Astrocyte (in vitro differentiated cells and primary cell): ENCODE data around the gene SARDH. TPM values are rescaled to one million over a fixed set of nuclear protein-coding genes. Genes with fewer than 3 reads are reported as not detected.

Experiments
- DNase-seq: peaks from one replicate; pipeline ENCODE4 v3.0.0-alpha.2; 2010; ENCODE audit warnings: low read depth
- FAIRE-seq: peaks from 2 replicates; lab custom pipeline; 2011; peaks lifted over from hg19 to GRCh38; lab: Jason Lieb, UNC
- H2AFZ ChIP-seq: 2 replicates; pipeline ENCODE4 v1.6.0; 2012; ENCODE audit warnings: low read depth, low read length, inconsistent platforms
- H3K27ac ChIP-seq: 2 replicates; pipeline ENCODE4 v1.5.1; 2011; ENCODE audit warnings: low read depth, low read length, inconsistent platforms
- H3K27me3 ChIP-seq: 2 replicates; pipeline ENCODE4 v1.6.0; 2011; ENCODE audit warnings: low read length, inconsistent platforms; ENCODE audit not compliant: insufficient read depth
- H3K36me3 ChIP-seq: 2 replicates; pipeline ENCODE4 v1.5.1; 2011; ENCODE audit warnings: low read length, inconsistent platforms; ENCODE audit not compliant: insufficient read depth
- H3K4me1 ChIP-seq: 2 replicates; pipeline ENCODE4 v1.5.1; 2011; ENCODE audit warnings: low read length, inconsistent platforms; ENCODE audit not compliant: insufficient read depth
- H3K4me2 ChIP-seq: 2 replicates; pipeline ENCODE4 v1.6.0; 2012; ENCODE audit warnings: low read length, inconsistent platforms
- H3K4me3 ChIP-seq: 2 replicates; pipeline ENCODE4 v1.5.1; 2011; ENCODE audit warnings: low read depth, mild to moderate bottlenecking, low read length, inconsistent platforms; ENCODE audit not compliant: insufficient read depth
- H3K79me2 ChIP-seq: 2 replicates; pipeline ENCODE4 v1.6.0; 2012; ENCODE audit warnings: mild to moderate bottlenecking, low read length, inconsistent platforms; ENCODE audit not compliant: insufficient read depth
- H3K9ac ChIP-seq: 2 replicates; pipeline ENCODE4 v1.6.0; 2012; ENCODE audit warnings: mild to moderate bottlenecking, low read length, inconsistent platforms
- H3K9me3 ChIP-seq: 2 replicates; pipeline ENCODE4 v1.5.1; 2012; ENCODE audit warnings: low read depth, mild to moderate bottlenecking, low read length, inconsistent platforms; ENCODE audit not compliant: insufficient read depth
- H4K20me1 ChIP-seq: 2 replicates; pipeline ENCODE4 v1.6.0; 2012; ENCODE audit warnings: low read length, inconsistent platforms; ENCODE audit not compliant: insufficient read depth
- H3K27ac Mint-ChIP-seq: one replicate; pipeline ENCODE4 v1.8.0; 2021; ENCODE audit warnings: mild to moderate bottlenecking, mixed read lengths; ENCODE audit not compliant: unreplicated experiment
- H3K27me3 Mint-ChIP-seq: one replicate; pipeline ENCODE4 v1.8.0; 2021; ENCODE audit warnings: low read depth, mixed read lengths; ENCODE audit not compliant: unreplicated experiment
- H3K36me3 Mint-ChIP-seq: one replicate; pipeline ENCODE4 v1.8.0; 2021; ENCODE audit warnings: low read depth, mixed read lengths; ENCODE audit not compliant: unreplicated experiment
- H3K4me1 Mint-ChIP-seq: one replicate; pipeline ENCODE4 v1.8.0; 2021; ENCODE audit warnings: low read depth, mixed read lengths; ENCODE audit not compliant: unreplicated experiment
- H3K4me3 Mint-ChIP-seq: one replicate; pipeline ENCODE4 v1.8.0; 2021; ENCODE audit warnings: mild to moderate bottlenecking, moderate library complexity, mixed read lengths; ENCODE audit not compliant: unreplicated experiment
- H3K9me3 Mint-ChIP-seq: one replicate; pipeline ENCODE4 v1.8.0; 2021; ENCODE audit warnings: mild to moderate bottlenecking, mixed read lengths; ENCODE audit not compliant: unreplicated experiment
- CTCF ChIP-seq: IDR thresholded peaks from 2 replicates; pipeline ENCODE4 v1.5.1; 2011; ENCODE audit warnings: low read depth, mild to moderate bottlenecking, inconsistent platforms, low read length, moderate library complexity; ENCODE audit not compliant: insufficient read depth
- EZH2 ChIP-seq: IDR thresholded peaks from 2 replicates; pipeline ENCODE4 v1.6.1; 2012; ENCODE audit warnings: mild to moderate bottlenecking, low read length, inconsistent platforms; ENCODE audit not compliant: insufficient read depth
- total RNA-seq: library from RNA; stranded (reverse); gene quantifications from 2 replicates; pipeline ENCODE4 v1.2.1, GENCODE V29; 2021

SARDH gene
- total RNA-seq, 1 donor from 2014 or later, result 2.8 TPM

GRCh38 chr9:133759146-133759900 lies 21.2 kb upstream of the SARDH start:
- H3K27ac Mint-ChIP-seq, result no peak overlapping the region

GRCh38 chr9:133758228-133758627 lies 20.1 kb upstream of the SARDH start:
- H3K36me3 Mint-ChIP-seq, result peaks cover 22% of the 10 kb centered on the region
- no peaks in the 10 kb centered on the region for H3K4me1 ChIP-seq
- no peaks in the 10 kb centered on the region for H3K79me2 ChIP-seq
- no peak overlapping the region for H3K27ac ChIP-seq
- H3K4me1 Mint-ChIP-seq, result peaks cover 4% of the 10 kb centered on the region
- H3K27me3 Mint-ChIP-seq, result no peaks in the 10 kb centered on the region
- no peaks in the 10 kb centered on the region for H3K9me3 ChIP-seq
- DNase-seq (no peak), FAIRE-seq (no peak)
- H3K36me3 ChIP-seq, result no peaks in the 10 kb centered on the region
- no peak overlapping the region for H3K4me2 ChIP-seq
- H2AFZ ChIP-seq, result no peak overlapping the region
- H3K27ac Mint-ChIP-seq, result no peak overlapping the region
- H3K4me3 Mint-ChIP-seq, result no peak overlapping the region
- peaks cover 13% of the 10 kb centered on the region for H3K9me3 Mint-ChIP-seq
- H3K4me3 ChIP-seq, result no peak overlapping the region
- no peak overlapping the region for H3K9ac ChIP-seq
- TF ChIP-seq EZH2, result no peak
- no peak for TF ChIP-seq CTCF
- H3K27me3 ChIP-seq, result no peaks in the 10 kb centered on the region
- H4K20me1 ChIP-seq, result peaks cover under 1% of the 10 kb centered on the region

More at GRCh38 chr9:133759146-133759900, 21.2 kb upstream of the SARDH start:
- H3K9me3 ChIP-seq, result no peaks in the 10 kb centered on the region
- peaks cover 10% of the 10 kb centered on the region for H4K20me1 ChIP-seq
- FAIRE-seq (no peak), DNase-seq (no peak)
- H3K4me1 ChIP-seq, result peaks cover 9% of the 10 kb centered on the region
- H3K9ac ChIP-seq, result no peak overlapping the region
- no peak for TF ChIP-seq EZH2
- no peak for TF ChIP-seq CTCF
- no peak overlapping the region for H3K4me2 ChIP-seq
- no peak overlapping the region for H3K4me3 ChIP-seq
- Mint-ChIP-seq H3K36me3 (peaks cover 21% of the 10 kb centered on the region), H3K4me3 (no peak overlapping the region), H3K9me3 (peaks cover 7% of the 10 kb centered on the region), H3K4me1 (peaks cover 14% of the 10 kb centered on the region), H3K27me3 (no peaks in the 10 kb centered on the region)
- H3K27me3 ChIP-seq, result no peaks in the 10 kb centered on the region
- H3K79me2 ChIP-seq, result no peaks in the 10 kb centered on the region
- no peaks in the 10 kb centered on the region for H3K36me3 ChIP-seq
- no peak overlapping the region for H3K27ac ChIP-seq
- no peak overlapping the region for H2AFZ ChIP-seq

GRCh38 chr9:133754688-133755227 lies 16.6 kb upstream of the SARDH start:
- Mint-ChIP-seq H3K4me3 (no peak overlapping the region), H3K27me3 (peaks cover 4% of the 10 kb centered on the region), H3K36me3 (peaks cover 22% of the 10 kb centered on the region), H3K9me3 (peaks cover 13% of the 10 kb centered on the region), H3K27ac (no peak overlapping the region), H3K4me1 (no peaks in the 10 kb centered on the region)
- H3K79me2 ChIP-seq, result no peaks in the 10 kb centered on the region
- H4K20me1 ChIP-seq, result no peaks in the 10 kb centered on the region
- no peak overlapping the region for H2AFZ ChIP-seq
- FAIRE-seq (no peak), DNase-seq (no peak)
- no peak overlapping the region for H3K4me3 ChIP-seq
- no peak overlapping the region for H3K9ac ChIP-seq
- TF ChIP-seq EZH2 (no peak), CTCF (no peak)
- H3K36me3 ChIP-seq, result no peaks in the 10 kb centered on the region
- H3K9me3 ChIP-seq, result no peaks in the 10 kb centered on the region
- H3K27me3 ChIP-seq, result peaks cover 5% of the 10 kb centered on the region
- no peak overlapping the region for H3K4me2 ChIP-seq
- H3K27ac ChIP-seq, result no peak overlapping the region
- no peaks in the 10 kb centered on the region for H3K4me1 ChIP-seq
